ES-I3 (cell line): ENCODE results near the gene RUVBL2.
"Not testable (repeated sequence)": the region's sequence is repeated elsewhere in the genome, so short reads cannot be mapped to it uniquely, and the experiment has no call there.

Source experiments
- H3K36me3 ChIP-seq: 2 replicates; pipeline ENCODE4 v1.6.1; 2013; ENCODE audit warnings: mild to moderate bottlenecking, low read length, control low read depth, moderate library complexity; ENCODE audit not compliant: insufficient read depth
- H3K4me1 ChIP-seq: 2 replicates; pipeline ENCODE4 v1.6.1; 2013; ENCODE audit warnings: mild to moderate bottlenecking, control low read depth, low read length; ENCODE audit not compliant: insufficient read depth
- H3K9ac ChIP-seq: 2 replicates; pipeline ENCODE4 v1.6.1; 2013; ENCODE audit warnings: low read depth, mild to moderate bottlenecking, low read length, moderate library complexity
- H3K9me3 ChIP-seq: 2 replicates; pipeline ENCODE4 v1.6.1; 2013; ENCODE audit warnings: mild to moderate bottlenecking, low read length, moderate library complexity; ENCODE audit not compliant: control insufficient read depth, insufficient read depth

The RUVBL2 gene

DNA sequence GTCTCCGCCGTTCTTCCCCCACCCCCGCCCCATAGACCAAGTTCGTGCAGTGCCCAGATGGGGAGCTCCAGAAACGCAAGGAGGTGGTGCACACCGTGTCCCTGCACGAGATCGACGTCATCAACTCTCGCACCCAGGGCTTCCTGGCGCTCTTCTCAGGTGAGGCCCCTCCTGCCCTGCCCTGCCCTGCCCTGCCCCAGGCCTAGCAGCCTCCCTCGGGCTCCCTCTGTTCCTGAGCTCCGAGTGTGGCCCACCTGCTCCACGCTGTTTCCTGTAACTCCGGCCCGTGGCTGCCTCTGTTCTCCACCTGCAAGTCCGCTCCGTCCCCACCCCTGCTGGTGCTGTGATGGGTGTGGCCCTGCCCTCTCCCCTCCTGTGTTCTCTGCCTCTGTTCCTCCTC lies 16.8 kb downstream of the RUVBL2 start:
- Histone ChIP-seq H3K9ac (no peak overlapping the region), H3K36me3 (peaks cover 24% of the 10 kb centered on the region), H3K4me1 (no peaks in the 10 kb centered on the region), H3K9me3 (no peaks in the 10 kb centered on the region)

DNA sequence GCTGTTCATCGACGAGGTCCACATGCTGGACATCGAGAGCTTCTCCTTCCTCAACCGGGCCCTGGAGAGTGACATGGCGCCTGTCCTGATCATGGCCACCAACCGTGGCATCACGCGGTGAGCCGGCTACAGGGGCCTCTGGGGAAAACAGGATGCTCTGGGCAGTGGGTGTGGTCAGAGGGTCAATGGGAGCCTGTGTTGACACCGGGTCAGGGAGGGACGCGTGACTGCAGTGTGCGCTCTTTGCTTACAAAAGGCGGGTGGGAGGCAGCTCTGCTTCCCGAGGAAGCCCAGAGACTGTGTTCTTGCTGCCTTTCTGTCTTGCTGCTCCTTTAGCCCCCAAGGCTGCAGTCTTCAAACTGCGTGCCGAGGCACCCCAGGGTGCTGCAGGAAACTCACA lies 17.5 kb downstream of the RUVBL2 start:
- no peaks in the 10 kb centered on the region for H3K4me1 ChIP-seq
- no peak overlapping the region for H3K9ac ChIP-seq
- no peaks in the 10 kb centered on the region for H3K9me3 ChIP-seq
- peaks cover 24% of the 10 kb centered on the region for H3K36me3 ChIP-seq

DNA sequence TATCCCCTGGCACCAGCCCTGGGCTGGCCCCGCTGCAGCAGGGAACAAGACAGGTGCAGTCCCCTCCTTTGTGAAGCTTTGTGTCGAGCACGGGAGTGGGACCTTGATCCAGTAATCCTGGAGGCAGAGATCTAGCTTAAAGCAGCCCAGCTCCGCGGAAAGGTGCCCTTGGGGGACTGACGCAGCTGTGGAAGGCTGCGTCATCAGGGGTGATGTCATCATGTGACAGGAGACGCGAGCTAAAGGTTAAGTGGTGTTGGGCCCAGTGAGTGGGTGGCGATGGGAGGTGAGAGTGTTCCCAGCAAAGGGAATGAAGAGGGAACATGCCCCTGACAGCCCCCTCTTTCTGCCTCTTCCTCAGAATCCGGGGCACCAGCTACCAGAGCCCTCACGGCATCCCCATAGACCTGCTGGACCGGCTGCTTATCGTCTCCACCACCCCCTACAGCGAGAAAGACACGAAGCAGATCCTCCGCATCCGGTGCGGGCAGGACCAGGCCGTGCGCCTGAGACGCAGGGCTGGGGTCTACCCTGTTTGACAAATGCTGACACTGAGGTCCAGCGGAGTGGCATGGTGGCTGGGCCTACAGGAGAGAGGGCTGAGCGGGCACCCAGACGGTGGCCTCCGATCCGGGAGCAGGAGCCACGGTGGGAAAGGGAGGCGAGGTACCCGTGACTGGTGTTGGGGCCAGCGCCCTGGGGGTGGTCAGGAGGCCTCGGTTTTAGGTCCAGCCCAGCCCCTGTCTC lies 20.6 kb downstream of the RUVBL2 start:
- Histone ChIP-seq H3K4me1 (no peaks in the 10 kb centered on the region), H3K9ac (no peak overlapping the region), H3K36me3 (peaks cover 20% of the 10 kb centered on the region), H3K9me3 (no peaks in the 10 kb centered on the region)

DNA sequence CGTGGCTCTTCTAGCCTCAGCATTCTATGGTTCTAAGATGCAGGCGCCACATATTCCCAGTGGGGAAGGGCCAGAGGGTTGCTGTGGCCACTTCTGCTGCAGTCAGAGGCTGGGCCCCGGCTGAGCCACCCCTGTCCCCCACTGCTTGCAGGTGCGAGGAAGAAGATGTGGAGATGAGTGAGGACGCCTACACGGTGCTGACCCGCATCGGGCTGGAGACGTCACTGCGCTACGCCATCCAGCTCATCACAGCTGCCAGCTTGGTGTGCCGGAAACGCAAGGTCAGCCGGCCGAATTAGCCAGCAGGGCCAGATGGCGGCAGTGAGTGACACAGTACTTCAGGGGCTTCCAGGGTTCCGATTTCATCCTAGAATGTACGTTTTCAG lies 21.2 kb downstream of the RUVBL2 start:
- Histone ChIP-seq H3K9ac (no peak overlapping the region), H3K36me3 (peaks cover 20% of the 10 kb centered on the region), H3K4me1 (no peaks in the 10 kb centered on the region), H3K9me3 (no peaks in the 10 kb centered on the region)

DNA sequence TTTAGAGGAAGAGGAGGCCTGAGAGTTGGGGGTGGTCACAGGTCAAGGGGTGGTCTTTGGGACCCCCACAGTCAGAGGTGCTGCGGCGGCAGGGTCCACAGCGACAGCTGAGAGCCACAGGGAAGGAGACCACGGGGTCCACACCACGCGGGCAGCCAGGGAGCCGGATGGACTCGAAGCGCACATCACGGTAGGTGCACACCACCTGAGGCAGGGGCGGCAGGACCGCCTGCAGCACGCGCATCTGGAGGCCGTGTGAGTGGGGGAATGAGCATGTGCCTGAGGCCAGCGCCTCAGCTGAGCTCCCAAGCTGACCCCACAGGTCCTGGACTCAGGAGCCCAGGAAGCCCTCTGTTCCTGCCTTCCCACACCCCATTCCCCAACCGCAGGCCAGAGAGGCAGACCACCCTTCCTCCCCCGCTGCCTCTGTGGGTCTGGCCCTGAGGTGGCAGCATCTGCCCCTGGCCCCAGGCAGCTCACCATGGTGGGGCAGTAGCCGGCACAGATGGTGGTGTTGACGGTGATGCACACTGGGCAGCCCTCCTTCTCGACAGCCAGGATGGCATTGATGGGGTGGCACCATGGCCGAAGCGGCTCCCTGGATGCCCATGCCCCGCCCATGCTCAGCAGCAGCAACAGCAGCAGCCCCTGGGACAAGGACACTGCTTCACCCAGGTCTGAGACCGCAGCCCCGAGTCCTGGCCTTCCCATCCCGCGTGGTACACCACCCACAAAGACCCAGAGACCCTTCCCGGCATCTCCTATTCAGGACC lies 22.6 kb downstream of the RUVBL2 start:
- peaks cover 8% of the 10 kb centered on the region; the same call in 1 of the 2 replicates for H3K4me1 ChIP-seq
- H3K9ac ChIP-seq: no peak overlapping the region
- H3K9me3 ChIP-seq: no peaks in the 10 kb centered on the region
- H3K36me3 ChIP-seq: peaks cover 14% of the 10 kb centered on the region; the same call in 1 of the 2 replicates

DNA sequence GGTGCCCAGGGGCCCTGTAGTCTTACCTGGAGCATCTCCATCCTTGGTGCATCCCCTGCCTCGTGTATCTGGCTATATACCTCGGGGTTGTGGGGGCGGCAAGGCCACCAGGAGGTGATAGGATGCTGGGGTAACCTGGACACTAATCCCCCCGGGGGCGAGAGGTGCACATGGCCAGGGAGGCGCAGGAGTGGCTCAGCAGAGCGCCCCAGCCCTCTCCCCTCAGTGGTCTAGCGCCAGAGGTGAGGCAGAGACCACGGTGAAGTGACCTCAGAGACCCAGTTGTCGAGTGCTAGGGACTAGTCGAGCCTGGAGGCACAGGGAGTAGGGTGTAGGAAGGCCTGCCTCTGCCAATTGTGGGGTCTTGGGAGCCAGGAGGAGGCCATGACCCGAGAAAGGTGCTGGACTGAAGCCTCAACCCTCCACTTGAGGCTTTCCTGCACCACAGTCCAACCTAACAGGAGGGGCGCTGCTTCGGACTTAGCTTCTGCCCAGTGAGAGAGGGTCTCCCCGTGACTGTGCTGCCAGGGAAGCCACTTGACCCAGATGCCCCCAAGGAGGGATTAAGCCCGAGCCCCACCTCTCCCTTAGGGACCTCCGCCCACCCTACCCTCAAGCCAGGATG lies 23.5 kb downstream of the RUVBL2 start, which contains the start of gene LHB:
Gene LHB (minus strand): TSS at position 51 of the 625 bp plus-strand sequence. CDS start 10 bp downstream, at position 41.
- Histone ChIP-seq H3K9me3 (no peaks in the 10 kb centered on the region), H3K36me3 (peaks cover 7% of the 10 kb centered on the region; the same call in 1 of the 2 replicates), H3K4me1 (peaks cover 12% of the 10 kb centered on the region; the same call in 1 of the 2 replicates), H3K9ac (peak within 1 kb of the TSS; percentile 75; the same call in 1 of the 2 replicates)

DNA sequence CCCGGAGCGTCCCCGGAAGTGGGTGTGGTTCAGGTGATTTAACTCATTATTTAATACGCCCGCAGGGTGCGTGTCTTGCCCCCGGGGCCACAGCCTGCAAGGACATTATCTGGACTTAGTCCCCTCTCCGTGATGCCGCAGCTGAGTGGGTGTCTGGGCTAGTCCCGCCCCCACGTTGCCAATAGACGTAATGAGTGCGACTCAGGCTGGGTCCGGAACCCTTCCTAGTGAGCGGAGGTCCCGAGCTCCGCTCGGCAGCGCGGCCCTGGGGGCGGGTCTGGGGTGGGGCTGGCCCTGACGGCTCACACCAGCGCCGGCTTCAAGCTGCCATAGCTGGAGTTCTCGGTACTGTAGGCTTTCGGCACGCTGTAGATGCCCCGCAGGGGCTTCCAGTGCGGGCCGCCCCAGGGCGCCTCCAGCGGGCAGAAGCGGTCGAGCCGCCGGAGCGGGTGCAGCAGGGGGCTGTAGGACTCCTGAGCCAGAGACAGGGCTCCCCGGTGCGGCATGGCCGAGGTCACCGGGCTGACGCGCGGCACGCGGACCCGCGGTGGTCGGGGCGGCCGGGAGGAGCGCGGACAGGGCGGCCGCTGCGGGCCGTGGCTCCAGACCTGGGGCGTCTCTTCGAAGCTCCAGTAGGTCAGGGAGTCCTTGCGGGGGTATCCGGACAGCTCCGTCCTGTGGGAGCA lies 24.1 kb downstream of the RUVBL2 start:
- no peaks in the 10 kb centered on the region for H3K9me3 ChIP-seq
- peak overlapping the region; percentile 75 for H3K9ac ChIP-seq
- H3K4me1 ChIP-seq: peaks cover 12% of the 10 kb centered on the region; the same call in 1 of the 2 replicates
- peaks cover 7% of the 10 kb centered on the region; the same call in 1 of the 2 replicates for H3K36me3 ChIP-seq

DNA sequence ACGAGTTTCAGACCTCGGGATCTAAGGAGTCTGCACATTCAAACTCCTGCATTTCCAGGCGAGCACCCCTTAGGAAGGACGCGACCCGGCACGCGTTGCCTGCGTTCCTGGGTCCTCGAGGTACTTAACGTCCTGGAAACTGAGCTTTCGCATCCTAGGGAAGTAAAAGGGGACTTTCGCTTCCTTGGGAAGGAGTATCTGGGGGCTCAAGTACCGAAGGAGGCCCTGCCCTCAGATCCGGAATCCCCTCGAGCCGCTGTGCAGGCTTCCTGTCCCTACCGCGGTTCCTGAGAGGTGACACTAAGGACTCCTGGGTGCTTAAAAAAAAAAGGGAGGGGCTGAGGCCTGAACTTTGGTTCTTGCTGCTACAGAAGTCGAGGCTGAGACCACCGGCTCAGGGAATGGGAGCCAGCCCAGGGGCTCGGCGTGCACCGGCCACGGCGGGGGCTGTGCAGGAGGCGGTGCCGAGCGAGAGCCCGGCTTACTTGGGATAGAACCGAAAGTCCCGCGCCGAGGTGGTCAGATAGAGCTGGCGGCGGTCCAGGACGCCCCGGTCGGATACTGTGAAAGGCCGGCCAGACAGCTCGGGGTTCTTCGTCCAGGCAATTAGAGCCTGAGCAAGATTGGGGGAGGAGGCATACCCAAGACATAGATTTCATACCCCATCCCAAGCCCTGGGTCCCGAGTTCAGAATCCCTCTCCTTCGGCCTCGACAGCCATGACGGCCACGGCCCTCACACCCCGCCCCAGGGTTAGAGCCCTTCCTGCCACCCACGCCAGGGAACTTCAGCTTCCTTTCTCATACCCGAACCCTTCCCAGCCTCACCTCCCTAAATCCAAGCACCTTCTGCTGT lies 24.9 kb downstream of the RUVBL2 start:
- Histone ChIP-seq H3K9ac (peak overlapping the region; percentile 75), H3K4me1 (peaks cover 12% of the 10 kb centered on the region; the same call in 1 of the 2 replicates)
- not testable (repeated sequence) for H3K9me3 ChIP-seq, H3K36me3 ChIP-seq

DNA sequence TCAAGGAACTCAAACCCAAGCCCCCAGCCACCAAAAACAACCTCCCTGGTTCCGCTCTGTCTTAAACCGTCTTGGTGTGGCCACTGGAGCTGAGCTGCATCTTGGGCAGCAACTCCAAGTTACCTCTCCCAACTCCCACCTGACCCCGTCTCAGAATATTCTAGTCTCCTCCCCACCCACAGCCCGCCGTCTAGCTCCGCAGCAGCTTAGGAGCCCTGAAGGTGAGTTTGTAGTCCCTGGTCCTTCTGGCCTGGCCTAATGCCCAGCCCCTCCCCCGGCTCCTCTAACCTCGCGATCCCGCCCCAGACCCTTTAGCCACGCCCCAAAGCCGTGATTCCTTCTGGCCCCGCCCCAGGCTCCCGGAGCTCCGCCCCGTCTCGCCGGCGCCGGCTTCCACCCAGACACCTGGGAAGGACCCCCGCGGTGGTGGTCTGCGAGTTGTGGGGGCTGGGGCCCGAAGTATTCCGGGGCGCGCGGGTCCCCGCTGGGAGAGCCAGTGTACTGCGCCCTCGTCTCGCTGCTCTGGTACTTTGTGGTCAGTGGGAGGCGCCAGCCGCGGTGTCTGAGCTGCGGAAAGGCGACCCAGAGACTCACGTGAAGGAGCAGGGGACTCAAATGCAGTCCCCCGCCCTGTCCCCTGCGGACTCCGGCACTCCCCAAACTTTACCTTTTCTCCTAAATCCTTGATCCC lies 25.7 kb downstream of the RUVBL2 start:
- Histone ChIP-seq H3K4me1 (peaks cover 12% of the 10 kb centered on the region; the same call in 1 of the 2 replicates), H3K9ac (peak overlapping the region; percentile 75), H3K9me3 (no peaks in the 10 kb centered on the region), H3K36me3 (0 out of 2 replicates have a peak, but pooled peaks cover 7% of the 10 kb centered on the region)

DNA sequence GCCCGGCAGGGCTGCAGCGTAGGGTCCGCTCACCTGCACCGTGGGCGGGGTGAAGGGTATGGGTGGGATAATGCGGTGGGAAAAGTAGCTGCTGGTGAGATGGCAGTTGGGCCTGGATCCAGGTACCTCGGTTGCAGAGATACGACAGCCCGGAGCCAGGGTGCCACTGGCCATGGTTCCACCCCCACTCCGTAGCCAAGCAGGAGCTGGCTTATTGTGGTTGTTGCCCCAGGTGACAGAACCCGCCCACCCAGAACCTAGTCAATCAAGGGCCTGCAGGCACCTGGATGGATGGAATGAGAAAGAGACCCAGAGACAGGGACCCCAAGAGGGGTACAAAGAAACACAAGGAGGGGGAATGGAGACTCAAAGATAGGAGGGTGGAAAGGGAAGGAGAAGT lies 26.7 kb downstream of the RUVBL2 start:
- H3K9me3 ChIP-seq: no peaks in the 10 kb centered on the region
- peaks cover 12% of the 10 kb centered on the region; the same call in 1 of the 2 replicates for H3K4me1 ChIP-seq

DNA sequence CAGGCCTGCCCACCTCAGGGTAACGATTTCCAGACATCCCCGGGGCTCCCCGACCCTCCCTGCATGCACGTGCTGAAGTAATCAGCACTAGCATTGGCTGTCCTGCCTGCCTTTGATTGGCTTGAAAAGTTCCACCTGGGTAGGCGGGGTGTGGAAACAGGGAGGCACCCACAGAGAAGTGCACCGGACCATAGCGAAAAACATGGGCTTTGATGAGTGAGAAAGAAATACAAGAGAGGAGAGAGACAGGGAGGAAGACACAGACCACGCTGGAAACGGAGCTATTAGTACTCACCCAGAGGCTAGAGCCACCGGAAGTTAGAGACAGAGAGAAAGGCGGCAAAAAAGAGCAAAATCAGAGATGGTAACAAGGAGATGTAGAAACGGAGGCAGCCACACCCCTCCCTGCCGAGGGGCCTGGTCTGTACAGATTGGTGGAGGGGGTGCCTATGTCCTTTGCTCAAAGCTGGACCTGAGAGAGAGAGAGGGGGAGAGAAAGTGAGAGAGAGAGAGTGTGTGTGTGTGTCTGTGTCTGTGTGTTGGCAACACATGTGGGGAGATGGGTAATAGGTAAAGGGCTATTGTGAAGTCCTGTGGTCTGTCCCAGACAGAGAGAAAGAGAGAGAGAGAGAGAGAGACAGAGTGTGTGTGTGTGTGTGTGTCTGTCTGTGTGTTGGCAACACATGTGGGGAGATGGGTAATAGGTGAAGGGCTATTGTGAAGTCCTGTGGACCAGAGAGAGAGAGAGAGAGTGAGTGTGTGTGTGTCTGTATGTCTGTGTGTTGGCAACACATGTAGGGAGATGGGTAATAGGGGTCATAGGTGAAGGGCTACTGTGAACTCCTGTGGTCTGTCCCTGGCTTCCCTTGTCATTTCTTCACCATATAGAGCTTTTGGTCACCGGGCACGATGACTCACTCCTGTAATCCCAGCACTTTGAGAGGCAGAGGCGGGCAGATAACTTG lies 27.5 kb downstream of the RUVBL2 start:
- Histone ChIP-seq H3K36me3 (no peaks in the 10 kb centered on the region), H3K9me3 (no peaks in the 10 kb centered on the region), H3K9ac (no peak overlapping the region), H3K4me1 (peaks cover 12% of the 10 kb centered on the region; the same call in 1 of the 2 replicates)

More for the DNA sequence above, 26.7 kb downstream of the RUVBL2 start:
- H3K9ac ChIP-seq: peak overlapping the region; percentile 75; the same call in 1 of the 2 replicates
- H3K36me3 ChIP-seq: no peaks in the 10 kb centered on the region

DNA sequence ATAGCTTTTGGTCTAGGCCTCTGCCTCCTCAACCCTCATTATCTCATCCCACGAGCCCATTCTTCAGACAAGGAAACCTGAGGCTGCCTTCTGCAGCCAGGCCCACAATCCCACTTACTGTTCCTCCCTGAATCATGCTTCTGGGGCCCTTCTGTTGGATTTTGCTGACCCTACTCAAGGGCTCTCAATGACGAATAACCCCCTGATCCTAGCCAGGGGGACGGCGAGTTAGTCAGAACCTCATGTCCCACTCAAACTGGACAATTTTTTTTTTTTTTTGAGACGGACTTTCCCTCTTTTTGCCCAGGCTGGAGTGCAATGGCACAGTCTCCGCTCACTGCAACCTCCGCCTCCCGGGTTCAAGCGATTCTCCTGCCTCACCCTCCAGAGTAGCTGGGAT lies 28.4 kb downstream of the RUVBL2 start:
- Histone ChIP-seq H3K4me1 (peaks cover 12% of the 10 kb centered on the region; the same call in 1 of the 2 replicates), H3K9me3 (no peaks in the 10 kb centered on the region), H3K9ac (no peak overlapping the region), H3K36me3 (no peaks in the 10 kb centered on the region)
